ENCODE data around the gene MAP9. TPM values are rescaled to one million over a fixed set of nuclear protein-coding genes. Genes with fewer than 3 reads are reported as not detected.
"Not testable (repeated sequence)": the region's sequence is repeated elsewhere in the genome, so short reads cannot be mapped to it uniquely, and the experiment has no call there.

The MAP9 gene
- 1 to 10 TPM; 3.1 to 4.2 TPM for total RNA-seq

- H3K36me3 Mint-ChIP-seq (ENCODE audit: low read depth), result no peaks in the 10 kb centered on the region
- ChIA-PET CTCF (no interaction called here), POLR2A (no interaction called here)
- H3K9me3 Mint-ChIP-seq, result no peaks in the 10 kb centered on the region
- H3K4me3 Mint-ChIP-seq, result peak within 1 kb of the TSS; percentile 87
- no peaks in the 10 kb centered on the region for H3K27me3 Mint-ChIP-seq
- H3K4me1 Mint-ChIP-seq, result peaks cover 20% of the 10 kb centered on the region
- peak within 1 kb of the TSS; percentile 88 for H3K27ac Mint-ChIP-seq
- DNase-seq, result peak; percentile 92
These were observed at the start of gene MAP9 for GRCh38 chr4:155376387-155377268. TSS of gene MAP9 (minus strand) at chr4:155376965. CDS start at chr4:155375850, 1,115 bp downstream.

- H3K4me3 Mint-ChIP-seq; CTCF ChIA-PET; POLR2A ChIA-PET; DNase-seq; H3K4me1 Mint-ChIP-seq; H3K36me3 Mint-ChIP-seq (ENCODE audit: low read depth); H3K9me3 Mint-ChIP-seq; H3K27ac Mint-ChIP-seq; H3K27me3 Mint-ChIP-seq: not testable (repeated sequence)
These were observed 48.0 kb upstream of the MAP9 start for GRCh38 chr4:155424778-155425177.

GRCh38 chr4:155423671-155424070 lies 46.9 kb upstream of the MAP9 start:
- ChIA-PET POLR2A (no interaction called here), CTCF (no interaction called here)
- no peak overlapping the region for H3K4me3 Mint-ChIP-seq
- H3K4me1 Mint-ChIP-seq, result no peaks in the 10 kb centered on the region
- no peaks in the 10 kb centered on the region for H3K27me3 Mint-ChIP-seq
- no peak overlapping the region for H3K27ac Mint-ChIP-seq
- H3K9me3 Mint-ChIP-seq, result peaks cover 6% of the 10 kb centered on the region
- DNase-seq, result no peak
- no peaks in the 10 kb centered on the region for H3K36me3 Mint-ChIP-seq (ENCODE audit: low read depth)

GRCh38 chr4:155419266-155419665 lies 42.5 kb upstream of the MAP9 start:
- Mint-ChIP-seq H3K27ac (no peak overlapping the region), H3K4me1 (no peaks in the 10 kb centered on the region), H3K27me3 (no peaks in the 10 kb centered on the region), H3K36me3 (ENCODE audit: low read depth) (no peaks in the 10 kb centered on the region), H3K4me3 (no peak overlapping the region), H3K9me3 (no peaks in the 10 kb centered on the region)
- POLR2A ChIA-PET, result no interaction called here
- CTCF ChIA-PET, result no interaction called here
- DNase-seq, result no peak

GRCh38 chr4:155415662-155416061 lies 38.9 kb upstream of the MAP9 start:
- Mint-ChIP-seq H3K36me3 (ENCODE audit: low read depth) (no peaks in the 10 kb centered on the region), H3K27ac (no peak overlapping the region), H3K4me3 (no peak overlapping the region), H3K27me3 (no peaks in the 10 kb centered on the region), H3K9me3 (no peaks in the 10 kb centered on the region), H3K4me1 (no peaks in the 10 kb centered on the region)
- ChIA-PET POLR2A (no interaction called here), CTCF (interaction anchor here (1.3 kb wide), 1 partner anchor 23 kb away, joined by 3 read pairs; no protein-coding TSS in a partner anchor)
- no peak for DNase-seq

- H3K4me3 Mint-ChIP-seq, result no peak overlapping the region
- no peaks in the 10 kb centered on the region for H3K36me3 Mint-ChIP-seq (ENCODE audit: low read depth)
- ChIA-PET CTCF (interaction anchor here (0.6 kb wide), 1 partner anchor 1320 kb away, joined by 3 read pairs; no protein-coding TSS in a partner anchor), POLR2A (no interaction called here)
- no peak overlapping the region for H3K27ac Mint-ChIP-seq
- no peaks in the 10 kb centered on the region for H3K4me1 Mint-ChIP-seq
- no peaks in the 10 kb centered on the region for H3K27me3 Mint-ChIP-seq
- DNase-seq, result no peak
- no peaks in the 10 kb centered on the region for H3K9me3 Mint-ChIP-seq
These were observed 36.7 kb upstream of the MAP9 start for GRCh38 chr4:155413451-155413850.

- Mint-ChIP-seq H3K4me3 (no peak overlapping the region), H3K27me3 (no peaks in the 10 kb centered on the region), H3K9me3 (no peaks in the 10 kb centered on the region), H3K4me1 (no peaks in the 10 kb centered on the region), H3K27ac (no peak overlapping the region), H3K36me3 (ENCODE audit: low read depth) (no peaks in the 10 kb centered on the region)
- ChIA-PET CTCF (no interaction called here), POLR2A (no interaction called here)
- no peak for DNase-seq
These were observed 34.8 kb upstream of the MAP9 start for GRCh38 chr4:155411546-155411945.

- no peak for DNase-seq
- H3K36me3 Mint-ChIP-seq (ENCODE audit: low read depth), result no peaks in the 10 kb centered on the region
- POLR2A ChIA-PET, result no interaction called here
These were observed 32.0 kb upstream of the MAP9 start for GRCh38 chr4:155408796-155409195.

GRCh38 chr4:155407480-155407879 lies 30.7 kb upstream of the MAP9 start:
- CTCF ChIA-PET, result no interaction called here
- no peak overlapping the region for H3K4me3 Mint-ChIP-seq
- no peaks in the 10 kb centered on the region for H3K9me3 Mint-ChIP-seq
- peaks cover 5% of the 10 kb centered on the region for H3K27me3 Mint-ChIP-seq
- no peak for DNase-seq
- POLR2A ChIA-PET, result no interaction called here
- H3K27ac Mint-ChIP-seq, result no peak overlapping the region
- no peaks in the 10 kb centered on the region for H3K36me3 Mint-ChIP-seq (ENCODE audit: low read depth)
- H3K4me1 Mint-ChIP-seq, result no peaks in the 10 kb centered on the region

More at GRCh38 chr4:155408796-155409195, 32.0 kb upstream of the MAP9 start:
- Mint-ChIP-seq H3K27me3 (no peaks in the 10 kb centered on the region), H3K4me3 (no peak overlapping the region), H3K9me3 (no peaks in the 10 kb centered on the region), H3K27ac (no peak overlapping the region), H3K4me1 (no peaks in the 10 kb centered on the region)
- CTCF ChIA-PET, result no interaction called here

GRCh38 chr4:155405059-155405458 lies 28.3 kb upstream of the MAP9 start:
- CTCF ChIA-PET, result no interaction called here
- H3K27me3 Mint-ChIP-seq, result peaks cover 5% of the 10 kb centered on the region
- no peak overlapping the region for H3K27ac Mint-ChIP-seq
- POLR2A ChIA-PET, result no interaction called here
- H3K9me3 Mint-ChIP-seq, result no peaks in the 10 kb centered on the region
- H3K4me1 Mint-ChIP-seq, result no peaks in the 10 kb centered on the region
- H3K4me3 Mint-ChIP-seq, result no peak overlapping the region
- no peak for DNase-seq
- H3K36me3 Mint-ChIP-seq (ENCODE audit: low read depth), result no peaks in the 10 kb centered on the region

- H3K27ac Mint-ChIP-seq, result no peak overlapping the region
- no peak for DNase-seq
- H3K9me3 Mint-ChIP-seq, result no peaks in the 10 kb centered on the region
- POLR2A ChIA-PET, result no interaction called here
- CTCF ChIA-PET, result no interaction called here
- no peaks in the 10 kb centered on the region for H3K4me1 Mint-ChIP-seq
- H3K4me3 Mint-ChIP-seq, result no peak overlapping the region
- peaks cover 5% of the 10 kb centered on the region for H3K27me3 Mint-ChIP-seq
- no peaks in the 10 kb centered on the region for H3K36me3 Mint-ChIP-seq (ENCODE audit: low read depth)
These were observed 27.1 kb upstream of the MAP9 start for GRCh38 chr4:155403886-155404285.

GRCh38 chr4:155402941-155403340 lies 26.2 kb upstream of the MAP9 start:
- Mint-ChIP-seq H3K27ac (no peak overlapping the region), H3K27me3 (peaks cover 5% of the 10 kb centered on the region), H3K4me3 (no peak overlapping the region), H3K9me3 (no peaks in the 10 kb centered on the region), H3K4me1 (no peaks in the 10 kb centered on the region), H3K36me3 (ENCODE audit: low read depth) (no peaks in the 10 kb centered on the region)
- POLR2A ChIA-PET, result no interaction called here
- DNase-seq, result no peak
- CTCF ChIA-PET, result no interaction called here

GRCh38 chr4:155400893-155401292 lies 24.1 kb upstream of the MAP9 start:
- DNase-seq, result no peak
- ChIA-PET CTCF (interaction anchor here (0.8 kb wide), 1 partner anchor 553 kb away, joined by 4 read pairs; the partner anchor contains the start of gene CTSO), POLR2A (no interaction called here)
- Mint-ChIP-seq H3K4me1 (no peaks in the 10 kb centered on the region), H3K9me3 (no peaks in the 10 kb centered on the region), H3K36me3 (ENCODE audit: low read depth) (no peaks in the 10 kb centered on the region), H3K27me3 (peaks cover 5% of the 10 kb centered on the region), H3K27ac (no peak overlapping the region), H3K4me3 (no peak overlapping the region)
